ENCODE measurements around the gene ACOT8. TPM values are rescaled to one million over a fixed set of nuclear protein-coding genes. Genes with fewer than 3 reads are reported as not detected.

Gene ACOT8
- total and polyA plus RNA-seq, 12 donors, result 21.3 to 46.6 (median 28.1) TPM

GRCh38 chr20:45827712-45828111 lies 29.5 kb downstream of the ACOT8 start:
- WGBS, 2 donors, result 76 to 91% methylated on average over 6 of the region's 6 CpGs
- ATAC-seq, result no peak
- DNase-seq, result no peak
- H3K9me3 ChIP-seq, result no peaks in the 10 kb centered on the region
- H3K4me3 ChIP-seq, result no peak overlapping the region
- H3K27ac ChIP-seq, result peak overlapping the region in 1 of 10 donors; percentile 24
- H3K36me3 ChIP-seq, result no peaks in the 10 kb centered on the region
- no peak for TF ChIP-seq CTCF (IDR thresholded peaks at IDR 0.05)
- intact Hi-C loops (cut with DNase I), result loop anchor here in 5 of 10 donors (10.0 kb wide), 2 partner anchors 107 to 137 kb away; partner anchors contain the start of gene PCIF1 (in 1 of the 5)
- peaks cover 3 to 42% (median 28%) of the 10 kb centered on the region in 9 donors for H3K4me1 ChIP-seq
- peaks cover under 1 to 21% (median 17%) of the 10 kb centered on the region in 7 donors for H3K27me3 ChIP-seq

GRCh38 chr20:45827030-45827652 lies 30.1 kb downstream of the ACOT8 start, which contains the start of gene TNNC2:
Gene TNNC2, minus strand, starts transcription at chr20:45827312. Its CDS starts 64 bp downstream, at chr20:45827248.
- intact Hi-C loops (cut with DNase I), result loop anchor here in 5 of 10 donors (10.0 kb wide), 2 partner anchors 108 to 138 kb away; partner anchors contain the start of gene PCIF1 (in 1 of the 5)
- WGBS, 2 donors, result 90 to 91% methylated on average over 8 of the region's 8 CpGs
- no peak for DNase-seq
- peaks cover 3 to 27% (median 21%) of the 10 kb centered on the region in 7 donors for H3K27me3 ChIP-seq
- no peak for TF ChIP-seq CTCF (IDR thresholded peaks at IDR 0.05)
- no peak within 1 kb of the TSS for H3K4me3 ChIP-seq
- no peak for ATAC-seq
- peak within 1 kb of the TSS in 7 of 10 donors; percentile 15 to 68 (median 46) for H3K27ac ChIP-seq
- H3K36me3 ChIP-seq, result no peaks in the 10 kb centered on the region
- H3K9me3 ChIP-seq, result no peaks in the 10 kb centered on the region
- peaks cover 4 to 42% (median 28%) of the 10 kb centered on the region in 9 donors for H3K4me1 ChIP-seq

GRCh38 chr20:45826381-45827019 lies 30.7 kb downstream of the ACOT8 start:
- intact Hi-C loops (cut with DNase I), result loop anchor here in 5 of 10 donors (10.0 kb wide), 2 partner anchors 108 to 138 kb away; partner anchors contain the start of gene PCIF1 (in 1 of the 5)
- peak overlapping the region in 7 of 10 donors; percentile 15 to 68 (median 46) for H3K27ac ChIP-seq
- peaks cover 3 to 33% (median 28%) of the 10 kb centered on the region in 7 donors for H3K27me3 ChIP-seq
- DNase-seq (peak in 1 of 2 donors; percentile 47), ATAC-seq (peak; percentile 23 to 78 (median 52))
- no peaks in the 10 kb centered on the region for H3K9me3 ChIP-seq
- no peaks in the 10 kb centered on the region for H3K36me3 ChIP-seq
- no peak for TF ChIP-seq CTCF (IDR thresholded peaks at IDR 0.05)
- WGBS, 2 donors, result 54% methylated on average over 6 of the region's 6 CpGs
- H3K4me3 ChIP-seq, result no peak overlapping the region
- H3K4me1 ChIP-seq, result peaks cover 4 to 40% (median 27%) of the 10 kb centered on the region in 9 donors

Measured in heart right ventricle (tissue), 16 donors.